HG03439 (cell line): ENCODE results near the gene RTL1.

ENCODE experiments used
- ATAC-seq: cut with Tn5 transposase; IDR thresholded peaks from one replicate; pipeline ENCODE4 v1.9.1; 2021; ENCODE audit warnings: mild to moderate bottlenecking, moderate library complexity; ENCODE audit not compliant: unreplicated experiment

The RTL1 gene

GRCh38 chr14:100866666-100867630 lies 36.6 kb downstream of the RTL1 start:
- ATAC-seq, result no peak

GRCh38 chr14:100865682-100866591 lies 37.6 kb downstream of the RTL1 start:
- ATAC-seq, result no peak

GRCh38 chr14:100864960-100865681 lies 38.4 kb downstream of the RTL1 start:
- no peak for ATAC-seq

- ATAC-seq, result no peak
Measured at GRCh38 chr14:100864206-100864605, 39.3 kb downstream of the RTL1 start.

GRCh38 chr14:100862793-100863192 lies 40.7 kb downstream of the RTL1 start:
- no peak for ATAC-seq

GRCh38 chr14:100862277-100862676 lies 41.2 kb downstream of the RTL1 start:
- ATAC-seq, result no peak

- ATAC-seq, result no peak
Measured at GRCh38 chr14:100861937-100862247, 41.6 kb downstream of the RTL1 start.

- no peak for ATAC-seq
Measured at GRCh38 chr14:100861188-100861936, 42.2 kb downstream of the RTL1 start.

- ATAC-seq, result no peak
Measured at GRCh38 chr14:100860556-100861187, 42.9 kb downstream of the RTL1 start.

GRCh38 chr14:100859781-100860180 lies 43.7 kb downstream of the RTL1 start:
- no peak for ATAC-seq

GRCh38 chr14:100858838-100859220 lies 44.7 kb downstream of the RTL1 start:
- no peak for ATAC-seq

- ATAC-seq, result no peak
Measured at GRCh38 chr14:100857923-100858837, 45.3 kb downstream of the RTL1 start.

- no peak for ATAC-seq
Measured at GRCh38 chr14:100857233-100857922, 46.1 kb downstream of the RTL1 start.

- no peak for ATAC-seq
Measured at GRCh38 chr14:100856056-100856950, 47.2 kb downstream of the RTL1 start.

- no peak for ATAC-seq
Measured at GRCh38 chr14:100855256-100855930, 48.1 kb downstream of the RTL1 start.

GRCh38 chr14:100854435-100854834 lies 49.1 kb downstream of the RTL1 start:
- ATAC-seq, result no peak
